Liver (tissue), 9 donors: ENCODE measurements around the gene ITFG1. TPM values are rescaled to one million over a fixed set of nuclear protein-coding genes. Genes with fewer than 3 reads are reported as not detected.

Experiments used
- DNase-seq: peaks from one replicate; pipeline ENCODE4 v3.0.0-alpha.2; 2017; ENCODE audit warnings: low spot score
- H3K27ac ChIP-seq, 2 donors: one replicate each; pipeline ENCODE4 v1.7.0; 2013; ENCODE audit warnings: inconsistent platforms in 2 of 2, low read length in 2 of 2, control low read depth in 1 of 2, low read depth in 1 of 2, mild to moderate bottlenecking in 1 of 2
- H3K27me3 ChIP-seq, 4 donors: one replicate each; pipeline versions ENCODE4 v1.6.1 to v1.7.0; 2013; ENCODE audit warnings: low read length in 3 of 4, inconsistent platforms in 1 of 4, mild to moderate bottlenecking in 1 of 4, moderate library complexity in 1 of 4; ENCODE audit not compliant: control insufficient read depth in 4 of 4, insufficient read depth in 4 of 4
- H3K36me3 ChIP-seq, 4 donors: one replicate each; pipeline versions ENCODE4 v1.6.1 to v1.7.0; 2013; ENCODE audit warnings: low read length in 3 of 4, mild to moderate bottlenecking in 3 of 4, low read depth in 1 of 4, moderate library complexity in 1 of 4; ENCODE audit not compliant: control insufficient read depth in 4 of 4, insufficient read depth in 3 of 4
- H3K4me1 ChIP-seq, 4 donors: one replicate each; pipeline versions ENCODE4 v1.6.1 to v1.7.0; 2013; ENCODE audit warnings: low read length in 3 of 4, mild to moderate bottlenecking in 3 of 4, moderate library complexity in 1 of 4; ENCODE audit not compliant: control insufficient read depth in 4 of 4, insufficient read depth in 4 of 4
- H3K4me3 ChIP-seq, 3 donors: one replicate each; pipeline versions ENCODE4 v1.6.1 to v1.7.0; 2013; ENCODE audit warnings: low read length in 3 of 3, control low read depth in 1 of 3, low read depth in 1 of 3, mild to moderate bottlenecking in 1 of 3
- H3K9ac ChIP-seq, 2 donors: one replicate each; pipeline ENCODE4 v1.7.0; 2013; ENCODE audit warnings: low read length in 2 of 2, mild to moderate bottlenecking in 2 of 2, moderate library complexity in 2 of 2, control low read depth in 1 of 2, low read depth in 1 of 2
- H3K9me3 ChIP-seq, 4 donors: one replicate each; pipeline versions ENCODE4 v1.6.1 to v1.7.0; 2013; ENCODE audit warnings: low read length in 3 of 4; ENCODE audit not compliant: control insufficient read depth in 4 of 4
- EGR1 ChIP-seq, 2 donors: IDR thresholded peaks; 2 replicates each; pipeline ENCODE4 v1.6.1; 2016 to 2018; ENCODE audit warnings: antibody characterized with exemption in 2 of 2, low read depth in 2 of 2
- FOXA1 ChIP-seq: IDR thresholded peaks from 2 replicates; pipeline ENCODE4 v1.6.1; 2016; ENCODE audit warnings: antibody characterized with exemption
- FOXA2 ChIP-seq: IDR thresholded peaks from 2 replicates; pipeline ENCODE4 v1.6.1; 2016; ENCODE audit warnings: antibody characterized with exemption
- HNF4A ChIP-seq, 2 donors: conservative IDR thresholded peaks; 2 replicates each; pipeline ENCODE4 v1.6.1; 2016; ENCODE audit warnings: antibody characterized with exemption in 2 of 2, mild to moderate bottlenecking in 2 of 2
- HNF4G ChIP-seq: IDR thresholded peaks from 2 replicates; pipeline ENCODE4 v1.6.1; 2016; ENCODE audit warnings: antibody characterized with exemption
- JUND ChIP-seq, 2 donors: IDR thresholded peaks; 2 replicates each; pipeline ENCODE4 v1.6.1; 2016; ENCODE audit warnings: antibody characterized with exemption in 2 of 2
- NR2F2 ChIP-seq: IDR thresholded peaks from 2 replicates; pipeline ENCODE4 v1.6.1; 2016; ENCODE audit warnings: antibody characterized with exemption
- RAD21 ChIP-seq, 2 donors: IDR thresholded peaks; 2 replicates each; pipeline ENCODE4 v1.6.1; 2016; ENCODE audit warnings: antibody characterized with exemption in 2 of 2, mild to moderate bottlenecking in 2 of 2
- TAF1 ChIP-seq: conservative IDR thresholded peaks from 2 replicates; pipeline ENCODE4 v1.6.1; 2016; ENCODE audit warnings: antibody characterized with exemption, mild to moderate bottlenecking
- YY1 ChIP-seq: IDR thresholded peaks from 2 replicates; pipeline ENCODE4 v1.6.1; 2016; ENCODE audit warnings: antibody characterized with exemption, mild to moderate bottlenecking
- WGBS: extraction: QIAGEN DNeasy Blood & Tissue Kit; methylation state at CpG from one replicate; pipeline ENCODE4 v1.1.7; 2013; 5-methylcytosine and 5-hydroxymethylcytosine counted together
- polyA plus RNA-seq, 2 donors: library from polyadenylated mRNA; stranded (reverse) in 1 of 2; unstranded in 1 of 2; fragments of 200-250 nt in 1 of 2; fragments of >200 nt in 1 of 2; fragmentation: Nextera tagmentation in 1 of 2; extraction: Ambion mirVana in 1 of 2; gene quantifications; one replicate each; pipeline versions ENCODE4 v1.2.1 to v1.2.3, GENCODE V29; 2013 to 2015
- total RNA-seq, 2 donors: library from RNA; depleted of rRNA; stranded (reverse); fragments of >200 nt; gene quantifications; one replicate each; pipeline ENCODE4 v1.2.3, GENCODE V29; 2014
- TF ChIP-seq, protein P1 (sequence below): IDR thresholded peaks from 2 replicates; pipeline ENCODE4 v1.6.1; 2016; ENCODE audit warnings: antibody characterized with exemption
- TF ChIP-seq, protein P2 (sequence below): IDR thresholded peaks from 2 replicates; pipeline ENCODE4 v1.6.1; 2016; ENCODE audit warnings: antibody characterized with exemption
- TF ChIP-seq, protein P3 (sequence below): fragments of 150-350 bp; IDR thresholded peaks from 2 replicates; pipeline ENCODE4 v1.5.1; 2017; ENCODE audit warnings: improper control_type of control experiment, low read depth, low read length; ENCODE audit not compliant: missing input control
- donor health status: healthy.
- donor health status: healthy.
- donor health status: healthy.
- donor health status: healthy.
- donor health status: healthy.

The ITFG1 gene
- total and polyA plus RNA-seq, 4 donors, result 31.1 to 51.0 (median 36.5) TPM

DNA sequence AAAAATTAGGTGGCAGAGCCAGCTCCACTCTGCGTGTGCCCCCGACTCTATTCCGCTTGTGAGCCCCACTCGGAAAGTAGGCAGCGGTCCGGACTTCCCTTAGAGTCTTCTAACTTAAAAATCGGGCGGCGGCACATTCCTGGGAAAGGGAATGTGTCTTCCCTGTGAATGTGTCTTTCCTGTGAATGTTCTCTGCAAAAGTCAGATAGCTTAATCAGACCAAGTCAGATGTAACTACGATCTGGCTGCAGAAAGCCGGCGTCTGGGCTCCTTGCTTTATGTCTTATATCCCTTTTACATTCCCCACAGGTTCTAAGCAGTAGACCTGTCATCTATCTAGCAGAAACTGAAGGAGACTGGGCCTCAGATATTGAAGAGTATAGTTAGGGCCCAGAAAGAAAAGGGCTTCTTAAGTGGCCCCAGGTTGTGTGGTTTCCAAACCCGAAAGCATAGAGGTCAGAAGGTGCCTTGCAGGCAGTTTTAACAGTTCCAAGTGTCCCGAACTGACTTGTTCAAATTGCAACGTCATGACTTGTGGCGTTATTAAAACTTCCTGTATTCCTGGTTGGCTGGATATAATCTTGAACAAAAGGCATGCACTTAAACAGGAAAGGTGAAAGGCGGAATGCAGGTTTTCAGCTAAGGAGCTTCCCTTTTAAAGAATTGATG is 869 bp upstream of the ITFG1 start (continued):
- TF ChIP-seq, protein P1, sequence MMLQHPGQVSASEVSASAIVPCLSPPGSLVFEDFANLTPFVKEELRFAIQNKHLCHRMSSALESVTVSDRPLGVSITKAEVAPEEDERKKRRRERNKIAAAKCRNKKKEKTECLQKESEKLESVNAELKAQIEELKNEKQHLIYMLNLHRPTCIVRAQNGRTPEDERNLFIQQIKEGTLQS, result no peak

DNA sequence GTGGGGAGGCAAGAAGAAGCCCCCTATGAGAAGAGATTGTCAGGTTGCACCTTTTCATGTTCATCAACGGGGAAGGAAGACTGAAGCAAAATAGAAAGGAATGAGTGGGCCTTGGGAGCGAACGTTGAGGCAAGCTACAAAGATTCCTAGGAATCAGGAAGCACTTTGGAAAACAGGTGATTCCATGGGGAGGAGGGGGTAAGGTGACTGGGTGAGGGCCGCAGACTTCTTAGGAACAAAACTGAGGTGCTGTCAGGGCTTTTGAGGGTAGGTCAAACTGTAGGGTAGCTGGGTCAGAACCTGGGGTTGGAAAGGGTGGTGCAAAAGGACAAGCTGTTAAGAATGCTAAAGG is 528 bp downstream of the ITFG1 start:
- Histone ChIP-seq H3K9ac (peak overlapping the region; percentile 77 to 95), H3K9me3 (no peaks in the 10 kb centered on the region), H3K36me3 (peaks cover 0 to 5% (median 2%) of the 10 kb centered on the region in 4 donors), H3K27me3 (no peaks in the 10 kb centered on the region), H3K27ac (peak overlapping the region; percentile 97 to 99), H3K4me3 (peak overlapping the region; percentile 82 to 100 (median 95)), H3K4me1 (peaks cover 2 to 32% (median 19%) of the 10 kb centered on the region in 4 donors)
- DNase-seq, result no peak
- WGBS, result 5% methylated on average over 4 of the region's 4 CpGs
- TF ChIP-seq, protein P2, sequence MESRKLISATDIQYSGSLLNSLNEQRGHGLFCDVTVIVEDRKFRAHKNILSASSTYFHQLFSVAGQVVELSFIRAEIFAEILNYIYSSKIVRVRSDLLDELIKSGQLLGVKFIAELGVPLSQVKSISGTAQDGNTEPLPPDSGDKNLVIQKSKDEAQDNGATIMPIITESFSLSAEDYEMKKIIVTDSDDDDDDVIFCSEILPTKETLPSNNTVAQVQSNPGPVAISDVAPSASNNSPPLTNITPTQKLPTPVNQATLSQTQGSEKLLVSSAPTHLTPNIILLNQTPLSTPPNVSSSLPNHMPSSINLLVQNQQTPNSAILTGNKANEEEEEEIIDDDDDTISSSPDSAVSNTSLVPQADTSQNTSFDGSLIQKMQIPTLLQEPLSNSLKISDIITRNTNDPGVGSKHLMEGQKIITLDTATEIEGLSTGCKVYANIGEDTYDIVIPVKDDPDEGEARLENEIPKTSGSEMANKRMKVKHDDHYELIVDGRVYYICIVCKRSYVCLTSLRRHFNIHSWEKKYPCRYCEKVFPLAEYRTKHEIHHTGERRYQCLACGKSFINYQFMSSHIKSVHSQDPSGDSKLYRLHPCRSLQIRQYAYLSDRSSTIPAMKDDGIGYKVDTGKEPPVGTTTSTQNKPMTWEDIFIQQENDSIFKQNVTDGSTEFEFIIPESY, result no peak
- TF ChIP-seq NR2F2, result no peak
- TF ChIP-seq HNF4G, result no peak
- no peak for TF ChIP-seq RAD21 (IDR thresholded peaks at IDR 0.05)
- TF ChIP-seq FOXA1, result no peak
- TF ChIP-seq, protein P3, sequence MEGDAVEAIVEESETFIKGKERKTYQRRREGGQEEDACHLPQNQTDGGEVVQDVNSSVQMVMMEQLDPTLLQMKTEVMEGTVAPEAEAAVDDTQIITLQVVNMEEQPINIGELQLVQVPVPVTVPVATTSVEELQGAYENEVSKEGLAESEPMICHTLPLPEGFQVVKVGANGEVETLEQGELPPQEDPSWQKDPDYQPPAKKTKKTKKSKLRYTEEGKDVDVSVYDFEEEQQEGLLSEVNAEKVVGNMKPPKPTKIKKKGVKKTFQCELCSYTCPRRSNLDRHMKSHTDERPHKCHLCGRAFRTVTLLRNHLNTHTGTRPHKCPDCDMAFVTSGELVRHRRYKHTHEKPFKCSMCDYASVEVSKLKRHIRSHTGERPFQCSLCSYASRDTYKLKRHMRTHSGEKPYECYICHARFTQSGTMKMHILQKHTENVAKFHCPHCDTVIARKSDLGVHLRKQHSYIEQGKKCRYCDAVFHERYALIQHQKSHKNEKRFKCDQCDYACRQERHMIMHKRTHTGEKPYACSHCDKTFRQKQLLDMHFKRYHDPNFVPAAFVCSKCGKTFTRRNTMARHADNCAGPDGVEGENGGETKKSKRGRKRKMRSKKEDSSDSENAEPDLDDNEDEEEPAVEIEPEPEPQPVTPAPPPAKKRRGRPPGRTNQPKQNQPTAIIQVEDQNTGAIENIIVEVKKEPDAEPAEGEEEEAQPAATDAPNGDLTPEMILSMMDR, result no peak
- TF ChIP-seq HNF4A (conservative IDR thresholded peaks at IDR 0.05), result no peak
- TF ChIP-seq EGR1 (IDR thresholded peaks at IDR 0.05; ENCODE audit: low read depth in 2 of 2), result no peak
- TF ChIP-seq JUND (IDR thresholded peaks at IDR 0.05), result no peak
- no peak for TF ChIP-seq FOXA2

DNA sequence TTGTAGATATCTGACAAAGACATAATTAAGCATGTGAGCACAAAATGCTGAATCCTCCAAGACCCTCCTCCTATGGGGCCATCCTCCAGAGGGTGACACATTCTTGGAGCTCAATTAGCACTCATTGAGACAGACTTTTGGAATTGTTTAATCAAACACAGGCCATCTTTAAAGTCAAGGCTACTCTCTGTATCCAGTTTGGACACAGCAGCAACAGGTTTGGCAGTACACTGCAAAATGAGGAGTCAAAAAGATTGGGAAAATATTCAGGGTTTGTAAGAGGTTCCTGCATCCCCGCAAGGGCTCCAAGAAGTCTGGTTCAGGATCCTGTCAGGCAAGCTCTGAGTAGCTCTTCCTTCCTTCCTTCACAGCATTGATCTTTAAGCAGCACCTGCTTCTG is 1.3 kb downstream of the ITFG1 start:
- Histone ChIP-seq H3K9ac (no peak overlapping the region), H3K27ac (no peak overlapping the region), H3K9me3 (no peaks in the 10 kb centered on the region), H3K4me3 (peak overlapping the region in 2 of 3 donors; percentile 82 to 100), H3K4me1 (peaks cover 2 to 30% (median 19%) of the 10 kb centered on the region in 4 donors), H3K27me3 (no peaks in the 10 kb centered on the region), H3K36me3 (peaks cover 0 to 5% (median 2%) of the 10 kb centered on the region in 4 donors)
- no peak for DNase-seq
- 90% methylated on average over 1 of the region's 1 CpG for WGBS
- TF ChIP-seq FOXA2 (no peak), YY1 (no peak), TAF1 (no peak), HNF4A (conservative IDR thresholded peaks at IDR 0.05) (no peak)
- TF ChIP-seq, protein P2, result no peak
- TF ChIP-seq, protein P1, result no peak
